GM21360 (cell line): ENCODE measurements around the gene GLIS1.

Experiments used
- ATAC-seq: cut with Tn5 transposase; IDR thresholded peaks from one replicate; pipeline ENCODE4 v1.9.1; 2021; ENCODE audit warnings: mild to moderate bottlenecking, moderate library complexity; ENCODE audit not compliant: unreplicated experiment

Gene GLIS1

GRCh38 chr1:53721088-53721487, 17.9 kb downstream of the GLIS1 start:
- no peak for ATAC-seq

GRCh38 chr1:53719469-53719868, 19.5 kb downstream of the GLIS1 start:
- no peak for ATAC-seq

- no peak for ATAC-seq
Measured at GRCh38 chr1:53718443-53718842, 20.5 kb downstream of the GLIS1 start.

GRCh38 chr1:53717025-53717804, 21.7 kb downstream of the GLIS1 start:
- no peak for ATAC-seq

GRCh38 chr1:53716150-53716549, 22.8 kb downstream of the GLIS1 start:
- no peak for ATAC-seq

GRCh38 chr1:53715478-53715877, 23.5 kb downstream of the GLIS1 start:
- no peak for ATAC-seq

- ATAC-seq, result no peak
Measured at GRCh38 chr1:53712276-53712675, 26.7 kb downstream of the GLIS1 start.

- ATAC-seq, result no peak
Measured at GRCh38 chr1:53710584-53710983, 28.4 kb downstream of the GLIS1 start.

GRCh38 chr1:53708687-53709086, 30.3 kb downstream of the GLIS1 start:
- no peak for ATAC-seq

GRCh38 chr1:53706356-53706755, 32.6 kb downstream of the GLIS1 start:
- no peak for ATAC-seq

- ATAC-seq, result no peak
Measured at GRCh38 chr1:53705446-53706096, 33.4 kb downstream of the GLIS1 start.

GRCh38 chr1:53704804-53705445, 34.0 kb downstream of the GLIS1 start:
- ATAC-seq, result no peak

GRCh38 chr1:53704304-53704703, 34.7 kb downstream of the GLIS1 start:
- no peak for ATAC-seq

- no peak for ATAC-seq
Measured at GRCh38 chr1:53703174-53703573, 35.8 kb downstream of the GLIS1 start.

GRCh38 chr1:53702341-53702740, 36.6 kb downstream of the GLIS1 start:
- no peak for ATAC-seq

GRCh38 chr1:53700776-53701175, 38.2 kb downstream of the GLIS1 start:
- ATAC-seq, result no peak

GRCh38 chr1:53699981-53700380, 39.0 kb downstream of the GLIS1 start:
- ATAC-seq, result no peak

- ATAC-seq, result no peak
Measured at GRCh38 chr1:53698384-53698980, 40.5 kb downstream of the GLIS1 start.

- no peak for ATAC-seq
Measured at GRCh38 chr1:53697721-53698383, 41.1 kb downstream of the GLIS1 start.

- ATAC-seq, result no peak
Measured at GRCh38 chr1:53696990-53697389, 42.0 kb downstream of the GLIS1 start.

GRCh38 chr1:53696571-53696970, 42.4 kb downstream of the GLIS1 start:
- no peak for ATAC-seq
